Muscle of back (tissue), 11 donors: ENCODE measurements around the gene YWHAE. TPM values are rescaled to one million over a fixed set of nuclear protein-coding genes. Genes with fewer than 3 reads are reported as not detected.
"Not testable (repeated sequence)": the region's sequence is repeated elsewhere in the genome, so short reads cannot be mapped to it uniquely, and the experiment has no call there.

ENCODE experiments used
- DNase-seq, 3 donors: peaks; one replicate each; pipeline versions ENCODE4 v3.0.0 to v3.0.0-alpha.2; 2013
- polyA plus RNA-seq, 10 donors: library from polyadenylated mRNA; unstranded; fragments of 120-200 nt; gene quantifications; one replicate each; pipeline ENCODE4 v1.2.1, GENCODE V29; 2013; ENCODE audit not compliant: insufficient read length in 10 of 10

YWHAE gene
- polyA plus RNA-seq, 10 donors: 665 to 848 (median 762) TPM

DNA sequence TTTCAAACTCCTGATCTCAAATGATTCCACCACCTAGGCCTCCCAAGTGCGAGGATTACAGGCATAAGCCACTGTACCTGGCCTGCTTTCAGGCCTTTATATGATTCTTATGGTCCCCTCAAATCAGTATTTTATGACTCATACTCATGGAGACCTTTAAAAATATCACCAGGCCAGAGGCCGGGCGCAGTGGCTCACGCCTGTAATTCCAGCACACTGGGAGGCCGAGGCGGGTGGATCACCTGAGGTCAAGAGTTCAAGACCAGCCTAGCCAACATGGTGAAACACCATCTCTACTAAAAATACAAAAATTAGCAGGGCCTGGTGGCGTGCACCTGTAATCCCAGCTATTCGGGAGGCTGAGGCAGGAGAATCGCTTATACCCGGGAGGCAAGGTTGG, 18.5 kb upstream of the YWHAE start:
- not testable (repeated sequence) for DNase-seq

DNA sequence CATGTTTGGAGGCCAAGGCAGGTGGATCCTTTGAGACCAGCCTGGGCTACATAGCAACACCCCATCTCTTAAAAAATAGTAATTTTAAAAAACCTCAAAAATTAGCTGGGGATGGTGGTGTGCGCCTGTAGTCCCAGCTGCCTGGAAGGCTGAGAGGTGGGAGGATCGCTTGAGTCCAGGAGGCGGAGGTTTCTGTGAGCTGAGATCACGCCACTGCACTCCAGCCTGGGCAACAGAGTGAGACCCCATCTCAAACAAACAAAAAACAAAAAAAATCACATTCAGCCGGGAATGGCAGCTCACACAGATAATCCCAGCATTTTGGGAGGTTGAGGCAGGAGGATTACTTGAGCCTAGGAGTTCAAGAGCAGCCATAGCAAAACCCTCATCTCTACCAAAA, 16.4 kb upstream of the YWHAE start:
- DNase-seq: no peak

DNA sequence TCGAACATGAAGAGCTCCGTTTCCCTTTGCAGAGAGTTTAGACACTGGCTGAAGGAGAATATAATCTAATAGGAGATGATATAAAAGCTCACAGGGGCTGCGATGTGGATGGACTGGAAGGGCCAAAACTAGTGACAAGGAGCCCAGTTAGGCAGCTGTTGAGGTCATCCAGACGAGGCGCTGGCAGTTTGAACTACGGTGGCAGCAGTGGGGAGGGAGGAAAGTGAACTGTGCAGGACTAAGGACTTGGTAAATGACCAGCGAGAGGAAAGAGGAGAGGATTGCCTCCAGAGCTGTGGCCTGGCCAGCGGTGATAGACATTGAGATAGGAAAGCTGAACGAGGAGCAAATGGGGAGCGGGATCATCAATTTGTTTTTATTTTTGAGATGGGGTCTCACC, 14.6 kb upstream of the YWHAE start:
- DNase-seq: no peak

DNA sequence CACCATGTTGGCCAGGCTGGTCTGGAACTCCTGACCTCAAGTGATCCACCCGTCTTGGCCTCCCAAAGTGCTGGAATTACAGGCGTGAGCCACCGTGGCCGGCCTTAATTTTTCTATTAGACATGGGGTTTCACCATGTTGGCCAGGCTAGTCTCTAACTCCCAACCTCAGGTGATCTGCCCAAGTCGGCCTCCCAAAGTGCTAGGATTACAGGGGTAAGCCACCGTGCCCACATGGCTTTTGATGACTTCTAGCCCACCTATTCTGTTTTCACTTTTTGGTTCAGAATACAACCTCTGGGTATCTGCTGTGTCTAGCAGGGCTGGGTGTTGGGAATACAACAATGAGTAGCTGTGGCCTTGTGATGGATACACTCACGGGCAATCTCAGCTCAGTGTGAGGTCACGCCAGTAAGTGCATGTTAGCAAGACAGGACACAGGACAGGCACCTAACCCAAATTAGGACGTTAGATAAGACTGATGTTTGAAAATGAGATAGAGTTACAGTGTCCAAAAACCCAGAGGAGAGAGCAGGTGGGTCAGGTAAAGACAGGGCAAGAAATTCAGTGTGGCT, 14.1 kb upstream of the YWHAE start:
- no peak for DNase-seq

DNA sequence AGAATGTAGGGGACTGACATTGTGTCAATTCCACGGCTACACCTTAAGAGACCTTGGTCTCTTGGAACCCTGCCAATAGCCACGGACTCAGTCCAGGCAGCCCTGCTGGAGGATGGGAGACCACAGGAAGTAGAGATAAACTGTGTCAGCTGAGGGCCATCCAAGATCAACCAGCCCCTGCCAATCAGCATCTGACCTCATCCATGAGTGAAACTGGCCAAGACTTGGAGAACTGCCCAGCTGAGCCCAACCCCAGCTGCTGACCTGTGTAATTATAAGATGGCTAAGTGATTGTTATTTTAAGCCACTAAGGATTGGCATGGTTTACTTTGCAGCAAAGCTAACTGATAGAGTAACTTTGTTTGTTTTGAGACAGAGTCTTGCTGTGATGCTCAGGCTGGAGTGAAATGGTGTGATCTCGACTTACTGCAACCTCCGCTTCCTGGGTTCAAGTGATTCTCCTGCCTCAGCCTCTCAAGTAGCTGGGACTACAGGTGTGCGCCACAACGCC, 13.3 kb upstream of the YWHAE start:
- peak; percentile 17 to 33 (median 31) for DNase-seq

DNA sequence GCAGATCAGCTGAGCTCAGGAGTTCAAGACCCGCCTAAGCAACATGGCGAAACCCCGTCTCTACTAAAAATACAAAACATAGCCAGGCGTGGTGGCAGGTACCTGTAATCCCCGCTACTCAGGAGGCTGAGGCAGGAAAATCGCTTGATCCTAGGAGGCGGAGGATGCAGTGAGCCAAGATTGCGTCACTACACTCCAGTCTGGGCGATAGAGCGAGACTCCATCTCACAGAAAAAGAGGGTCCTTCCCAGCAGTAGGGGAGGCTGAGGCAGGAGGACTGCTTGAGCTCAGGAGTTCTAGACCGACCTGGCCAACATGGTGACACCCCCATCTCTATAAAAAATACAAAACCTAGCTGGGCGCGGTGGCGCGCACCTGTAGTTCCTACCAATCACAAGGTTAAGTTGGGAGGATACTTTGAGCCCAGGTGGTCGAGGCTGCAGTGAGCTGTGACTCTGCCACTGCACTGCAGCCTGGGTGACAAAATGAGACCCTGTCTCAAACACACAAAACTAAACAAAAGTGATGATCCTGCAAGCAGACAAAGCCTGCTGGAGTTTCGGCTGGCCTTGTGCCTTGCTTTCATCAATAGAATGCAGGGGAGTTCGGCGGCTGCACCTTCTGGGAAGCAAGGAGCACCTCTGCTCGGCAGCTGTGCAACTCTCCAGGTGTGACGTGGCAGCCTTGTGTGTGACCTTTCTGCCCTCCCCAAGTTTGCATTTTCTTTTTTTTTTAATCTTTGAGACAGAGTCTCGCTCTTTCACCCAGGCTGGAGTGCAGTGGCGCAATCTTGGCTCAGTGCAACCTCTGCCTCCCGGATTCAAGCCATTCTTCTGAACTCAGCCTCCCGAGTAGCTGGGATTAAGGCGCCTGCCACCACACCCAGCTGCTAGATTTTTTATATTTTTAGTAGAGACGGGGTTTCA, 12.4 kb upstream of the YWHAE start:
- DNase-seq: no peak

DNA sequence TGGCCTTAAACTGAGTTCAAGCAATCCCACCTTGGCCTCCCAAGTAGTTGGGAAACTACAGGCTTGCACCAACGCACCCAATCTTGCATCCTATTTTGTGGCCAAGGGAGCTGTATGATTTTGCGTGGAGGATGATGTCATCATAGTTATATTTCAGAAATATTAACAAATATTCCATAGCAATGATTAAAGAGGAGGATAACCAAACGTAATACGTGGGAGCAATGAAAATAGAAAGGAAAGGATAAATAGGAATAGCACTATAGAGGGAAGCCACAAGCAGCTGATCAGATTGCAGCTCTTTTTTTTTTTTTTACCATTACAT, 2.2 kb upstream of the YWHAE start:
- no peak for DNase-seq

DNA sequence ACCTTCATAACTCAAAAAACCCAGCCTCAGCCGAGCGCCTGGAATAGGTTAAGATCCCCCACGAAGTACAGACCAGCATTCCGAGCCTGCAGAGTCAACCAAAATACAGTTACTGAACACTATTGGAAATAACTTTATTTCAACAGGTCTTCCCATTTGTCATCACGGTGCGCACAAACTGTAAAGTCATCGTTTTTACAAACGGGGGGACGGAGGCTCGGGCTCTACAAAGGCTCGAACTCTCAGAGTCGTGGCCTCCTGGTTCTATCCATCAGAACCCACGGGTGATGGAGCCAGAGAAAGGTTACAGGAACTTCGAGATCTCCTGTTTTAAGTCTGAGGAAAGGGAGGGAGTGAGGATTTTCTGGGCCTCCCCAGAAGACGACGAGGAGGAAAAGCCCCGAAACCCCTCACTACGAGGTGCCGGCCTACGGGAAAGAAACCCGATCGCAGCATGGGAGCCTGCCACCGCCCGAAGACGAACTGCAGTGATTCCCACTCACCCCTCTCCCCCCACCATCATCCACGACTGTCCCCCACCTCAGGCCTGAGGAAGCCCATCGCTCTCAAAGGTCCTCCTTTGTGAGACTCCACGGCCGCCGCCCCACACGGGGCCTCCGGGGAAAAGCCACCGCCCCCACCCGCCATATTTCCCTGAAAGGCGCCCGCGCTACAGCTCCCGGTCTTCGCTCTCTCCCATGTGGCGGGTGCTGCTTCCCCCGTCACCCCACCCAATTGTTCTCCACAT, 917 bp downstream of the YWHAE start:
- peak in 2 of 3 donors; percentile 38 to 65 for DNase-seq

DNA sequence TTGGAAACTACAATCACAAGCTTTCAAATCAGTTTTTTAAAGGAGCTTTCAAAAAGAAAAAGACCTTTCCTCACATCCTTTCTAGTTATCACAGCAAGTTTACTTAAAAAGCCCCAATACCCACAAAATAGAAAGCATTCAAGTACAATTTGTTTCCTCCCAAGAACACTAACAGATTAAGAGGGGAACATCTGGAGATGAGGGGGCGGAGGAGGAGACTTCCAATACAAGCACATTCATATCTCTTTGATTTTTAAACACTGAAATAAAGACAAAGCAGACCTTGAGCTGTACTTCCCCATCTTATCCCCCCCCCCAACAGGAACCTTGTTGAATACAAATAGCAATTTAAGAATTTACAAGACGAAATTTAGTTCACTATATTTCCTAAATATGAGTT, 2.0 kb downstream of the YWHAE start:
- DNase-seq: peak in 1 of 3 donors; percentile 44

DNA sequence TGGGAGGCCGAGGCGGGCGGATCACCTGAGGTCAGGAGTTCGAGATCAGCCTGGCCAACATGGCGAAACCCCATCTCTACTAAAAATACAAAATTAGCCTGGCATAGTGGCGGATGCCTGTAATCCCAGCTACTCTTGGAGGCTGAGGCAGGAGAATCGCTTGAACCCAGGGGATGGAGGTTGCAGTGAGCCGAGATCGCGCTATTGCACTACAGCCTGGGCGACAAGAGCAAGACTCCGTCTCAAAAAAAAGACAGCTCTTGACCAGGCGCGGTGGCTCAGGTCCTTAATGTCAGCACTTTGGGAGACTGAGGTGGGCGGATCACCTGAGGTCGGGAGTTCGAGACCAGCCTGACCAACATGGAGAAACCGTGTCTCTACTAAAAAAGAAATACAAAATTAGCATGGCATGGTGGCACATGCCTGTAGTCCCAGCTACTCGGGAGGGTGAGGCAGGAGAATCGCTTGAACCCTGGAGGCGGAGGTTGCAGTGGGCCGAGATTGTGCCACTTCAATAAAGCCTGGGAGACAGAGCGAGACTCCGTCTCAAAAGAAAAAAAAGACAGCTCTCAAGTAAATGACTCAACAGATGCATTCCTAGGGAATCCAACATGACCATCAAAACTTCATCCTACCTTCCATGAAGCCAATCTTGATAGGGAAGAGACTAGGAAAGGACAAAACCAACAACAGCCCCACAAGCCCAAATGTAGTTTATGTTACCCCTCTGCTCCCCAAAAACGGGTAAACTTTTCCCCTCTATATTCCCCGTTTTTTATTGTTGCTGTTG, 4.0 kb downstream of the YWHAE start:
- DNase-seq: not testable (repeated sequence)

DNA sequence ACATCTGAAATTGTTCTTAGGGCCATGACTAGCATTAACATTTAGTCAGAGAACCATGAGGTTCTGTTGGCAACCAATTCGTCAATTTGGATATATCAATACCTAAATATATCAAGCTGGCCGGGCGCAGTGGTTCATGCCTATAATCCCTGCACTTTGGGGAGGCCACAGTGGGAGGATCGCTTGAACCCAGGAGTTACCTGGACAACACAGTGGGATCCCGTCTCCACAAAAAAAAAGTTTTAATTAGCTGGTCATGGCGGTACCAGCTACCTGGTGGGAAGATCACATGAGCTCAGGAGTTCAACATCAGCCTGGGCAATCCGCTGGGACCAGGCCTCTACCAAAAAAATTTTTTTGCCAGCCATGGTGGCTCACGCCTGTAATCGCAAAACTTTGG, 8.4 kb downstream of the YWHAE start:
- DNase-seq: no peak

DNA sequence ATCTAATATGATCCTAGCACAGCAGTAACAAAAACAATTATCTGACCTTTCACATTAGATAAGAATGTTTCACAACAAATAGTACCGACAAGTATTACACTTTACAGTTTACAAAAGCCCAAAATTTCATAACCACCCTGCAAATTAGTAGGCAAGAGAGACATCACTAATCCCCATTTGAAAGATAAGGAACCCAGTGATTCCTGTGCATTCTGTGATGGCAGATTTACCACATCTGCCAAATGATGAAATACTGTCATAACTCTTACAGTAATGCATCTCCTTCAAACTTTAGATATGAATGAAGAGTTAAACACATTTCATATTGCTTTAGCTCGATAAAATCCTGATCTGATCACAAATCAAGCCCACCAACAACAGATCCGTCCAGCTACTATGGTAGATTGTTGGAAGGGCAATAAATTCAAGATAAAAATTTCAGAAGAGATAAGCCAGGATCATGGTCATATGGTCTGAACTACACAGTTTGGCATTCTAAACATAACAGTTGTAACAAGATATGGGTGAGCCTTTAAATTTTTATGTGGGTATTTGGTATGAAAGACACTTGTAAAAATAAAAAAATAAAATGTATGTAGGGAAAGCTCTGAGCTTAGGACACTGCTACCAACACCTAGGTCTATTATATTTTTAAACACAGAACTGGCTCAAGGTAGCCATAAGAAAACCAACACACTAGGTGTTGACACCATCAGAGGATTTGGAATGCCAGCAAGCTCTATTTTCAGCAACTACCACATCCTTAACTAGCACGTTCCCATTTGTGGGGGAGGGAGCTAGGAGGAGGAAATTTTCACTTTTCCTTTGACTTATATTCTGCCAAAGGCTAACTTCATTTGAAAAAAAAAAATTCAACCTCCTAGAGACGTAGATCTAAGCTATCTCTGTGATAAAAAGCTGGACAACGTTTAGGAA, 9.3 kb downstream of the YWHAE start:
- DNase-seq: no peak

DNA sequence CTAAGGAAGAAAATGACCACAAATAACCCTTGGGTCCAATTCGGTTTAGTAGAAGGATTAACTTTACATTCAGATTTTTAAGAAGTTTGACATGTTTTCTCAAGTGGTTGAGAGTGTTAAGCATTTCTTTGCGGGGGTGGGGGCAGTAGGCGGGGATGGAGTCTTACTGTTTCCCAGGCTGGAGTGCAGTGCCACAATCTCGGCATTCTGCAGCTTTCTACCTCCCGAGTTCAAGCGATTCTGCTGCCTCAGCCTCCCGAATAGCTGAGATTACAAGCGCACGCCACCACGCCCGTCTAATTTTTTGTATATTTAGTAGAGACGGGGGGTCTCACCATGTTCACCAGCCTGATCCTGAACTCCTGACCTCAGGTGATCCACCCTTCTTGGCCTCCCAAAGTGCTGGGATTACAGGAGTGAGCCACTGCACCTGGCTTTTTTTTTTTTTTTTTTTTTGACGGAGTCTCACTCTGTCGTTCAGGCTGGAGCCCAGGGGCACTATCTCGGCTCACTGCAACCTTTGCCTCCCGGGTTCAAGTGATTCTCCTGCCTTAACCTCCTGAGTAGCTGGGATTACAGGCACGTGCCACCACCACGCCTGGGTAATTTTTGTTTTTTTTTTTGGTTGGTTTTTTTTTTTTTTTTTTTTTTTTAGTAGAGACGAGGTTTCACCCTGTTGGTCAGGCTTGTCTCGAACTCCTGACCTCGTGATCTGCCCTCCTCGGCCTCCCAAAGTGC, 12.4 kb downstream of the YWHAE start:
- DNase-seq: not testable (repeated sequence)

DNA sequence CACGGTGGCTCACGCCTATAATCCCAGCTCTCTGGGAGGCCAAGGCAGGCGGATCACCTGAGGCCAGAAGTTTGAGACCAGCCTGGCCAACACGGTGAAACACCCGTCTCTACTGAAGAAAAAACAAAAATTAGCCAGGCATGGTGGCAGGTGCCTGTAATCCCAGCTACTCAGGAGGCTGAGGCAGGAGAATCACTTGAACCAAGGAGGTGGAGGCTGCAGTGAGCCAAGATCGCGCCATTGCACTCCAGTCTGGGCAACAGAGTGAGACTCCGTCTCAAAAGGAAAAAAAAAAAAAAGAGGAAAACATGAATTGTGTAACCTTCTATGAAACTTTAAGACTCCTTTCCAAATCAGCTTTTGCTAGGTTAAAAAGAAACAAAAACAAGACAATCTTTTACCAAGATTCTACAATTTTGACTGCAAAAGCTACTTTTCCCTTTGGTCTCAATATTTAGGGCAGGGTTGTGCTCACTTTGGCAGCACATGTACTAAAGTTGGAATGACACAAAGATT, 13.3 kb downstream of the YWHAE start:
- DNase-seq: not testable (repeated sequence)

DNA sequence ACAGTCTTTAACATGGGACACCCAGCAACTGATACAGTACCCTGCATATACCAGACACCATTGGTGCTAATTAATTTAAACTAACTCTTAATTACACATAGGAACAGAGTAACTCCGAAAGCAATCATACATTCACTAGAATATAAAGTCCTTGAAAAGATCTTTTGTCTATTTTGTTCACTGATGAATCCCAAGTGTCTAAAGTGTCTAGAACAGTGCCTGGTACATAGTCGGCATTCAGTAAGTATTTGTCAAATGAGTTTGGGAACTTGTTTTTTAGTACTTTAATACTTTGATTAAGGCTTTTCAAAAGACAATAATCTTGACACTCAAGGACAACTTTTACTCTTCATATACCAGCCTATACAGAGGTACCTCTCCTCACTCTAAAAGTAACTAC, 13.8 kb downstream of the YWHAE start:
- DNase-seq: no peak

DNA sequence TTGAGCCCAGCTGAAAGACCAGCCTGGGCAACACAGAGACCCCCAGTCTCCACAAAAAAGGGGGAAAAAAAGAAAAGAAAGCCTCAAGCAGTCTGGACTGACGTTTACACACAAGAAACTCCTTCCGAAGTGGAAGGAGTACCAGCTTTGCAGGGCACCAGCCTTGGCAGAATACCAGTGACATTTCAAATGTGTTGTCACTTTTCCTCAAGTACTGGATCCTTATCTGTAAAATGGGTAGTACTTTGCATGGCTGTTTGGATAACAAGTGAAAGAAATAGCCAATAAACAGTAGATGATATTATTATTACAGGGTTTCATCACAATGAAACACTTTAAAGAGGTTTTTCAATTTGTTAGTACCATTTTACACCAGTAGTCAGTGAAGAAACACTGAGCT, 14.2 kb downstream of the YWHAE start:
- no peak for DNase-seq

DNA sequence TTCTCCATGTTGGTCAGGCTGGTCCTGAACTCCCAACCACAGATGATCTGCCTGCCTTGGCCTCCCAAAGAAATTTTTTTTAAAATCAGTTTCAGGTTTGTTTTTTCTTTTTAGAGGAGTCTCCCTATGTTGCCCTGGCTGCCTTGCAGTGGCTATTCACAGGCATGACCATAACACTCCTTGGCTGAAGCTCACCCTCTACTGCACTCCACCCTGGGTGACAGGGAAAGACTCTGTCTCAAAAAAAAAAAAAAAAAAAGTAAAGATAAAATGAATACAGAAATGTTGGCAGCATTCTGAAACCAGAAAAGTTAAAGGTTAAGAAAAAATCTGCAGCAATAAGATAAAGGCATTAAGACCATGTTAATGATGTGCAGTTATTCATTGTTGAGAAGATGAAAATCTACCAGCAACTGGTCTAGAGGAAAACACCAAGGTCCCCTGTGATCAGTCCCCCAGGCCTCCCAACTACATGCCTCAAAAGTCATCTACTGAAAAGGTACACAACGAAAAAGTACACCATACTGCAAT, 15.1 kb downstream of the YWHAE start:
- no peak for DNase-seq

DNA sequence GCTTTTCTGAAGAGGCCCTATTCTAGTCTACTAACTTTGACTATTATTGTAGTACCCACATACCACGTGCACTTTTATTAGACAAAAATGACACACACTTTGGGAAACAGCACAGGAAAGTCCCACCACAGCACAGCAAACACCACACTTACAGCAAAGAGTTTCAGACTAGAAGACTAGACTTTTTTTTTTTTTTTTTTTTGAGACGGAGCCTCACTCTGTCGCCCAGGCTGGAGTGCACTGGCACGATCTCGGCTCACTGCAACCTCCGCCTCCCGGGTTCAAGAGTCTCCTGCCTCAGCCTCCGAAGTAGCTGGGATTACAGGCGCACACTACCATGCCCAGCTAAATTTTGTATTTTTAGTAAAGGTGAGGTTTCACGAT, 20.1 kb downstream of the YWHAE start:
- DNase-seq: no peak

DNA sequence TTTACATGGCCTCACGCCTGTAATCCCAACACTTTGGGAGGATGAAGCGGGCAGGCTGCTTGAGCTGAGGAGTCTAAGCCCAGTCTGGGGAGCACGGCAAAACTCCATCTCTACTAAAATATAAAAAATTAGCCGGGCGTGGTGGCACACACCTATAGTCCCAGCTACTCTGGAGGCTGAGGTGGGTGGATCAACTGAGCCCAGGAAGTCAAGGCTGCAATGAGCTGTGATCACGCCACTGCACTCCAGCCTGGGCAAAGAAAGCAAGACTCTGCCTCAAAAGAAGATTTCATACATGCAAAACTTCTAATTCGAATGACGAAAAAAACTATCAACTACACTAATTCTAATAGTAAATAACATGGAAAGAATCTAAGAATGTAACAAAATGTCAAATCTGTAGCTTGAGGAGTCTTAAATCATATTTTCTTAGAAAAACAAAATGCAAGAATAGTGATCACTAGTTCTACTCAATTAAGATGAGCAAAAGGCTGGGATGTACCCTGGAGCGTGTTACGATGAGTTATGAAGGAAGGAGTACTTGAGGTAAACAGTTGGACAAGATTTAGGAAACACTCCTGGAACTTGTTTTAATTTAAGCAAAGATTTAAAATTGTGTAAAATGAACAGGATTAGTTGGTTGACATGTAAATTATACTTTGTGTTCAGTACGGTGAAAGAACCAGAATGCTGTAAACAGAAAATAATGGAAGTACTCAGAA, 20.7 kb downstream of the YWHAE start:
- no peak for DNase-seq
